ENCODE results near the gene TRIM44.

DNA sequence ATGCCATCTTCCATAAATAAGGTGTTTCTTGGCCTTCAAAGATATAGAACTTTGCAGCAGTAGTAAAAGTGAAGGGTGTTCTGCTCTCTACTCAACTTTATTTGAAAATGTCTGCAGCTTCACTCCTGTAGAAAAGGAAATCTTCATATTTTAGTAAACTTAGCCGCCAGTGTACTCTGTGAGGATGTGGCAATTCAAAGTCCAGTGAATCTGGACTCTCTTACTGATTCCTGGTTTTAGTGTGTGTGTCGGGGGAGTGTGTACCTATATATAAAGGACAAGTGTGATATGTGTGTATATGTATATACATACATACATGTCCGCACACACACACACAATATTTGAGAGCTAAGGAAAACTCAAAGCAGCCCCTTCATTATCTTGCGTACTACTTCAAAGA is 147.0 kb downstream of the TRIM44 start:
- TF ChIP-seq, protein P1, sequence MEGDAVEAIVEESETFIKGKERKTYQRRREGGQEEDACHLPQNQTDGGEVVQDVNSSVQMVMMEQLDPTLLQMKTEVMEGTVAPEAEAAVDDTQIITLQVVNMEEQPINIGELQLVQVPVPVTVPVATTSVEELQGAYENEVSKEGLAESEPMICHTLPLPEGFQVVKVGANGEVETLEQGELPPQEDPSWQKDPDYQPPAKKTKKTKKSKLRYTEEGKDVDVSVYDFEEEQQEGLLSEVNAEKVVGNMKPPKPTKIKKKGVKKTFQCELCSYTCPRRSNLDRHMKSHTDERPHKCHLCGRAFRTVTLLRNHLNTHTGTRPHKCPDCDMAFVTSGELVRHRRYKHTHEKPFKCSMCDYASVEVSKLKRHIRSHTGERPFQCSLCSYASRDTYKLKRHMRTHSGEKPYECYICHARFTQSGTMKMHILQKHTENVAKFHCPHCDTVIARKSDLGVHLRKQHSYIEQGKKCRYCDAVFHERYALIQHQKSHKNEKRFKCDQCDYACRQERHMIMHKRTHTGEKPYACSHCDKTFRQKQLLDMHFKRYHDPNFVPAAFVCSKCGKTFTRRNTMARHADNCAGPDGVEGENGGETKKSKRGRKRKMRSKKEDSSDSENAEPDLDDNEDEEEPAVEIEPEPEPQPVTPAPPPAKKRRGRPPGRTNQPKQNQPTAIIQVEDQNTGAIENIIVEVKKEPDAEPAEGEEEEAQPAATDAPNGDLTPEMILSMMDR (IDR thresholded peaks at IDR 0.05), result no peak
- TF ChIP-seq, protein P2, sequence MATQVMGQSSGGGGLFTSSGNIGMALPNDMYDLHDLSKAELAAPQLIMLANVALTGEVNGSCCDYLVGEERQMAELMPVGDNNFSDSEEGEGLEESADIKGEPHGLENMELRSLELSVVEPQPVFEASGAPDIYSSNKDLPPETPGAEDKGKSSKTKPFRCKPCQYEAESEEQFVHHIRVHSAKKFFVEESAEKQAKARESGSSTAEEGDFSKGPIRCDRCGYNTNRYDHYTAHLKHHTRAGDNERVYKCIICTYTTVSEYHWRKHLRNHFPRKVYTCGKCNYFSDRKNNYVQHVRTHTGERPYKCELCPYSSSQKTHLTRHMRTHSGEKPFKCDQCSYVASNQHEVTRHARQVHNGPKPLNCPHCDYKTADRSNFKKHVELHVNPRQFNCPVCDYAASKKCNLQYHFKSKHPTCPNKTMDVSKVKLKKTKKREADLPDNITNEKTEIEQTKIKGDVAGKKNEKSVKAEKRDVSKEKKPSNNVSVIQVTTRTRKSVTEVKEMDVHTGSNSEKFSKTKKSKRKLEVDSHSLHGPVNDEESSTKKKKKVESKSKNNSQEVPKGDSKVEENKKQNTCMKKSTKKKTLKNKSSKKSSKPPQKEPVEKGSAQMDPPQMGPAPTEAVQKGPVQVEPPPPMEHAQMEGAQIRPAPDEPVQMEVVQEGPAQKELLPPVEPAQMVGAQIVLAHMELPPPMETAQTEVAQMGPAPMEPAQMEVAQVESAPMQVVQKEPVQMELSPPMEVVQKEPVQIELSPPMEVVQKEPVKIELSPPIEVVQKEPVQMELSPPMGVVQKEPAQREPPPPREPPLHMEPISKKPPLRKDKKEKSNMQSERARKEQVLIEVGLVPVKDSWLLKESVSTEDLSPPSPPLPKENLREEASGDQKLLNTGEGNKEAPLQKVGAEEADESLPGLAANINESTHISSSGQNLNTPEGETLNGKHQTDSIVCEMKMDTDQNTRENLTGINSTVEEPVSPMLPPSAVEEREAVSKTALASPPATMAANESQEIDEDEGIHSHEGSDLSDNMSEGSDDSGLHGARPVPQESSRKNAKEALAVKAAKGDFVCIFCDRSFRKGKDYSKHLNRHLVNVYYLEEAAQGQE (IDR thresholded peaks at IDR 0.05), result no peak
- TF ChIP-seq, protein P3, sequence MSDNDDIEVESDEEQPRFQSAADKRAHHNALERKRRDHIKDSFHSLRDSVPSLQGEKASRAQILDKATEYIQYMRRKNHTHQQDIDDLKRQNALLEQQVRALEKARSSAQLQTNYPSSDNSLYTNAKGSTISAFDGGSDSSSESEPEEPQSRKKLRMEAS (IDR thresholded peaks at IDR 0.05), result no peak
- TF ChIP-seq RCOR1 (IDR thresholded peaks at IDR 0.05; ENCODE audit: low read depth, low read length) (no peak), PHF8 (IDR thresholded peaks at IDR 0.05; ENCODE audit: borderline replicate concordance, low read depth) (no peak), EP300 (IDR thresholded peaks at IDR 0.05) (no peak), CBX2 (IDR thresholded peaks at IDR 0.05; ENCODE audit: borderline replicate concordance, low read depth) (no peak), POLR2A (IDR thresholded peaks at IDR 0.05; ENCODE audit: low read length) (no peak), KDM1A (IDR thresholded peaks at IDR 0.05; ENCODE audit: low read depth) (no peak)
- TF ChIP-seq, protein P4, sequence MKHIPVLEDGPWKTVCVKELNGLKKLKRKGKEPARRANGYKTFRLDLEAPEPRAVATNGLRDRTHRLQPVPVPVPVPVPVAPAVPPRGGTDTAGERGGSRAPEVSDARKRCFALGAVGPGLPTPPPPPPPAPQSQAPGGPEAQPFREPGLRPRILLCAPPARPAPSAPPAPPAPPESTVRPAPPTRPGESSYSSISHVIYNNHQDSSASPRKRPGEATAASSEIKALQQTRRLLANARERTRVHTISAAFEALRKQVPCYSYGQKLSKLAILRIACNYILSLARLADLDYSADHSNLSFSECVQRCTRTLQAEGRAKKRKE (CRISPR knock-in tag; IDR thresholded peaks at IDR 0.05; ENCODE audit: low read depth), result no peak
- TF ChIP-seq, protein P5, sequence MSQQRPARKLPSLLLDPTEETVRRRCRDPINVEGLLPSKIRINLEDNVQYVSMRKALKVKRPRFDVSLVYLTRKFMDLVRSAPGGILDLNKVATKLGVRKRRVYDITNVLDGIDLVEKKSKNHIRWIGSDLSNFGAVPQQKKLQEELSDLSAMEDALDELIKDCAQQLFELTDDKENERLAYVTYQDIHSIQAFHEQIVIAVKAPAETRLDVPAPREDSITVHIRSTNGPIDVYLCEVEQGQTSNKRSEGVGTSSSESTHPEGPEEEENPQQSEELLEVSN (IDR thresholded peaks at IDR 0.05; ENCODE audit: borderline replicate concordance, low read depth), result no peak

All from A549 (cell line).